Left cardiac atrium (tissue), 4 donors: Measurements from ENCODE around the gene DIDO1. TPM values are rescaled to one million over a fixed set of nuclear protein-coding genes. Genes with fewer than 3 reads are reported as not detected.
"Not testable (repeated sequence)": the region's sequence is repeated elsewhere in the genome, so short reads cannot be mapped to it uniquely, and the experiment has no call there.

ENCODE experiments used
- ATAC-seq, 2 donors: fragments of 200-7000 bp; cut with Tn5 transposase; one replicate each; pipeline ENCODE4 v1.9.1; 2020; ENCODE audit warnings: mild to moderate bottlenecking in 2 of 2, moderate library complexity in 2 of 2
- DNase-seq: peaks from one replicate; pipeline ENCODE4 v3.0.0-alpha.2; 2020
- intact Hi-C, 2 donors: fragments of 100-400 bp; cut with DNase I; formaldehyde crosslinking; loops; one replicate each; pipeline versions ENCODE4 v1.14.1 to v1.15.1; 2022 to 2023
- total RNA-seq, 2 donors: library from RNA; stranded (reverse); fragmentation: NEBNext Ultra II Directional; extraction: Animal tissue kit (Norgen Biotek cat#: 25700); gene quantifications; one replicate each; pipeline ENCODE4 v1.2.1, GENCODE V29; 2021
- donor health status: DM: no; HTN: yes; CAD: no.
- donor health status: DM: no; HTN: yes; CAD: no; lungs with severe emphysema.
- donor health status: DM: yes; HTN: yes; CAD: no.
- donor health status: Dilated cardiomyopathy.

Gene DIDO1
- total RNA-seq, 2 donors from 2014 or later = 33.8 to 39.1 TPM

GRCh38 chr20:62963614-62964397, 37.5 kb upstream of the DIDO1 start:
- ATAC-seq = no peak
- intact Hi-C loops = no loop called here
- DNase-seq = no peak

GRCh38 chr20:62962891-62963613, 36.7 kb upstream of the DIDO1 start:
- DNase-seq (no peak), ATAC-seq (no peak)
- intact Hi-C loops = no loop called here

GRCh38 chr20:62962221-62962879, 36.0 kb upstream of the DIDO1 start:
- DNase-seq (no peak), ATAC-seq (no peak)
- intact Hi-C loops = no loop called here

GRCh38 chr20:62961799-62962198, 35.5 kb upstream of the DIDO1 start:
- ATAC-seq (no peak), DNase-seq (no peak)
- intact Hi-C loops = no loop called here

GRCh38 chr20:62961310-62961783, 35.0 kb upstream of the DIDO1 start:
- intact Hi-C loops = no loop called here
- DNase-seq = no peak
- no peak for ATAC-seq

GRCh38 chr20:62960446-62961309, 34.4 kb upstream of the DIDO1 start:
- DNase-seq, intact Hi-C loops, ATAC-seq: not testable (repeated sequence)

GRCh38 chr20:62959998-62960436, 33.7 kb upstream of the DIDO1 start:
- intact Hi-C loops = no loop called here
- ATAC-seq = no peak
- no peak for DNase-seq

GRCh38 chr20:62959101-62959971, 33.0 kb upstream of the DIDO1 start:
- ATAC-seq (no peak), DNase-seq (no peak)
- intact Hi-C loops = no loop called here

GRCh38 chr20:62958388-62959100, 32.2 kb upstream of the DIDO1 start:
- DNase-seq = no peak
- intact Hi-C loops = no loop called here
- no peak for ATAC-seq

GRCh38 chr20:62957136-62958117, 31.1 kb upstream of the DIDO1 start:
- no peak for DNase-seq
- ATAC-seq = no peak
- intact Hi-C loops = no loop called here

GRCh38 chr20:62956387-62957135, 30.3 kb upstream of the DIDO1 start:
- ATAC-seq (no peak), DNase-seq (no peak)
- intact Hi-C loops = no loop called here

- ATAC-seq (peak; percentile 1 to 36), DNase-seq (no peak)
- intact Hi-C loops = no loop called here
Observed at GRCh38 chr20:62955519-62956386, 29.4 kb upstream of the DIDO1 start.

- ATAC-seq (peak; percentile 76 to 78), DNase-seq (peak; percentile 81)
- intact Hi-C loops = no loop called here
Observed at GRCh38 chr20:62953839-62954703, 27.8 kb upstream of the DIDO1 start.
